SK-N-MC (cell line): ENCODE measurements around the gene TK1.

ENCODE experiments used
- EZH2 ChIP-seq: fragments of 200-600 bp; sonication (generic); IDR thresholded peaks from one replicate; pipeline ENCODE4 v1.6.1; 2017; ENCODE audit warnings: antibody characterized with exemption
- FOXP2 ChIP-seq: optimal IDR thresholded peaks from 2 replicates; pipeline ENCODE3; 2011; ENCODE audit warnings: mild to moderate bottlenecking, moderate library complexity; ENCODE audit not compliant: insufficient read depth; ENCODE audit errors: extremely low read length, control extremely low read depth
- POLR2AphosphoS5 ChIP-seq: IDR thresholded peaks from 2 replicates; pipeline ENCODE4 v1.6.1; 2012; ENCODE audit warnings: mild to moderate bottlenecking, low read depth, low read length, borderline replicate concordance

GRCh38 chr17:78146881-78147280, 40.0 kb downstream of the TK1 start:
- TF ChIP-seq EZH2 (no peak), POLR2AphosphoS5 (no peak), FOXP2 (no peak)
